ENCODE measurements around the gene CNGA4.
"Not testable (repeated sequence)": the region's sequence is repeated elsewhere in the genome, so short reads cannot be mapped to it uniquely, and the experiment has no call there.

Gene CNGA4

GRCh38 chr11:6237761-6238302 is 1.1 kb upstream of the CNGA4 start:
- Mint-ChIP-seq H3K36me3 (ENCODE audit: low read depth) (no peaks in the 10 kb centered on the region), H3K9me3 (no peaks in the 10 kb centered on the region), H3K4me3 (no peak overlapping the region), H3K4me1 (ENCODE audit: low read depth) (peaks cover 17% of the 10 kb centered on the region), H3K27me3 (ENCODE audit: low read depth) (peaks cover 3% of the 10 kb centered on the region), H3K27ac (no peak overlapping the region)

GRCh38 chr11:6240139-6240538 is 1.2 kb downstream of the CNGA4 start:
- Mint-ChIP-seq H3K27ac (no peak overlapping the region), H3K4me3 (no peak overlapping the region), H3K27me3 (ENCODE audit: low read depth) (peaks cover 9% of the 10 kb centered on the region), H3K9me3 (no peaks in the 10 kb centered on the region), H3K4me1 (ENCODE audit: low read depth) (peaks cover 3% of the 10 kb centered on the region), H3K36me3 (ENCODE audit: low read depth) (no peaks in the 10 kb centered on the region)

GRCh38 chr11:6240781-6241180 is 1.9 kb downstream of the CNGA4 start:
- no peak overlapping the region for H3K4me3 Mint-ChIP-seq
- no peak overlapping the region for H3K27ac Mint-ChIP-seq
- H3K4me1 Mint-ChIP-seq (ENCODE audit: low read depth): no peaks in the 10 kb centered on the region
- H3K36me3 Mint-ChIP-seq (ENCODE audit: low read depth): no peaks in the 10 kb centered on the region
- peaks cover 9% of the 10 kb centered on the region for H3K27me3 Mint-ChIP-seq (ENCODE audit: low read depth)
- H3K9me3 Mint-ChIP-seq: no peaks in the 10 kb centered on the region

- H3K27me3 Mint-ChIP-seq (ENCODE audit: low read depth): peaks cover 9% of the 10 kb centered on the region
- H3K4me3 Mint-ChIP-seq: no peak overlapping the region
- H3K27ac Mint-ChIP-seq: no peak overlapping the region
- no peaks in the 10 kb centered on the region for H3K9me3 Mint-ChIP-seq
- no peaks in the 10 kb centered on the region for H3K36me3 Mint-ChIP-seq (ENCODE audit: low read depth)
- no peaks in the 10 kb centered on the region for H3K4me1 Mint-ChIP-seq (ENCODE audit: low read depth)
Observed at GRCh38 chr11:6241316-6241715, 2.4 kb downstream of the CNGA4 start.

- Mint-ChIP-seq H3K27ac (no peak overlapping the region), H3K36me3 (ENCODE audit: low read depth) (no peaks in the 10 kb centered on the region), H3K9me3 (no peaks in the 10 kb centered on the region), H3K27me3 (ENCODE audit: low read depth) (peaks cover 23% of the 10 kb centered on the region), H3K4me1 (ENCODE audit: low read depth) (no peaks in the 10 kb centered on the region), H3K4me3 (no peak overlapping the region)
Observed at GRCh38 chr11:6245536-6245935, 6.6 kb downstream of the CNGA4 start.

GRCh38 chr11:6248248-6248647 is 9.4 kb downstream of the CNGA4 start:
- H3K9me3 Mint-ChIP-seq: no peaks in the 10 kb centered on the region
- H3K27me3 Mint-ChIP-seq (ENCODE audit: low read depth): peaks cover 16% of the 10 kb centered on the region
- no peak overlapping the region for H3K4me3 Mint-ChIP-seq
- no peaks in the 10 kb centered on the region for H3K4me1 Mint-ChIP-seq (ENCODE audit: low read depth)
- H3K36me3 Mint-ChIP-seq (ENCODE audit: low read depth): no peaks in the 10 kb centered on the region
- no peak overlapping the region for H3K27ac Mint-ChIP-seq

- H3K9me3 Mint-ChIP-seq; H3K36me3 Mint-ChIP-seq (ENCODE audit: low read depth); H3K27ac Mint-ChIP-seq; H3K4me1 Mint-ChIP-seq (ENCODE audit: low read depth); H3K4me3 Mint-ChIP-seq: not testable (repeated sequence)
- H3K27me3 Mint-ChIP-seq (ENCODE audit: low read depth): peaks cover 14% of the 10 kb centered on the region
Observed at GRCh38 chr11:6248897-6249296, 10.0 kb downstream of the CNGA4 start.

- Mint-ChIP-seq H3K27me3 (ENCODE audit: low read depth) (peaks cover 14% of the 10 kb centered on the region), H3K4me3 (no peak overlapping the region), H3K9me3 (no peaks in the 10 kb centered on the region), H3K36me3 (ENCODE audit: low read depth) (no peaks in the 10 kb centered on the region), H3K4me1 (ENCODE audit: low read depth) (no peaks in the 10 kb centered on the region), H3K27ac (no peak overlapping the region)
Observed at GRCh38 chr11:6249770-6250555, 11.1 kb downstream of the CNGA4 start.

- Mint-ChIP-seq H3K9me3 (no peaks in the 10 kb centered on the region), H3K27me3 (ENCODE audit: low read depth) (peaks cover 14% of the 10 kb centered on the region), H3K4me1 (ENCODE audit: low read depth) (no peaks in the 10 kb centered on the region), H3K36me3 (ENCODE audit: low read depth) (no peaks in the 10 kb centered on the region), H3K27ac (no peak overlapping the region), H3K4me3 (no peak overlapping the region)
Observed at GRCh38 chr11:6251120-6251733, 12.3 kb downstream of the CNGA4 start.

- Mint-ChIP-seq H3K9me3 (no peaks in the 10 kb centered on the region), H3K36me3 (ENCODE audit: low read depth) (no peaks in the 10 kb centered on the region), H3K27ac (no peak overlapping the region), H3K4me1 (ENCODE audit: low read depth) (no peaks in the 10 kb centered on the region), H3K27me3 (ENCODE audit: low read depth) (peaks cover 14% of the 10 kb centered on the region), H3K4me3 (no peak overlapping the region)
Observed at GRCh38 chr11:6251990-6252473, 13.1 kb downstream of the CNGA4 start.

- Mint-ChIP-seq H3K27ac (no peak overlapping the region), H3K27me3 (ENCODE audit: low read depth) (peaks cover 7% of the 10 kb centered on the region), H3K36me3 (ENCODE audit: low read depth) (no peaks in the 10 kb centered on the region), H3K9me3 (no peaks in the 10 kb centered on the region), H3K4me3 (no peak overlapping the region), H3K4me1 (ENCODE audit: low read depth) (no peaks in the 10 kb centered on the region)
Observed at GRCh38 chr11:6253197-6253596, 14.3 kb downstream of the CNGA4 start.

- peaks cover 7% of the 10 kb centered on the region for H3K27me3 Mint-ChIP-seq (ENCODE audit: low read depth)
- no peaks in the 10 kb centered on the region for H3K36me3 Mint-ChIP-seq (ENCODE audit: low read depth)
- no peak overlapping the region for H3K4me3 Mint-ChIP-seq
- H3K4me1 Mint-ChIP-seq (ENCODE audit: low read depth): no peaks in the 10 kb centered on the region
- H3K27ac Mint-ChIP-seq: no peak overlapping the region
- no peaks in the 10 kb centered on the region for H3K9me3 Mint-ChIP-seq
Observed at GRCh38 chr11:6258141-6258540, 19.3 kb downstream of the CNGA4 start.

GRCh38 chr11:6258571-6259081 is 19.7 kb downstream of the CNGA4 start:
- Mint-ChIP-seq H3K4me3 (no peak overlapping the region), H3K9me3 (no peaks in the 10 kb centered on the region), H3K36me3 (ENCODE audit: low read depth) (no peaks in the 10 kb centered on the region), H3K4me1 (ENCODE audit: low read depth) (no peaks in the 10 kb centered on the region), H3K27me3 (ENCODE audit: low read depth) (peaks cover 7% of the 10 kb centered on the region), H3K27ac (no peak overlapping the region)

- H3K4me1 Mint-ChIP-seq (ENCODE audit: low read depth): no peaks in the 10 kb centered on the region
- H3K36me3 Mint-ChIP-seq (ENCODE audit: low read depth): no peaks in the 10 kb centered on the region
- peaks cover 22% of the 10 kb centered on the region for H3K27me3 Mint-ChIP-seq (ENCODE audit: low read depth)
- no peak overlapping the region for H3K4me3 Mint-ChIP-seq
- H3K27ac Mint-ChIP-seq: no peak overlapping the region
- no peaks in the 10 kb centered on the region for H3K9me3 Mint-ChIP-seq
Observed at GRCh38 chr11:6260207-6260726, 21.4 kb downstream of the CNGA4 start.

- no peak overlapping the region for H3K4me3 Mint-ChIP-seq
- H3K27me3 Mint-ChIP-seq (ENCODE audit: low read depth): peaks cover 32% of the 10 kb centered on the region
- H3K36me3 Mint-ChIP-seq (ENCODE audit: low read depth): no peaks in the 10 kb centered on the region
- H3K4me1 Mint-ChIP-seq (ENCODE audit: low read depth): no peaks in the 10 kb centered on the region
- no peaks in the 10 kb centered on the region for H3K9me3 Mint-ChIP-seq
- H3K27ac Mint-ChIP-seq: no peak overlapping the region
Observed at GRCh38 chr11:6263662-6264061, 24.8 kb downstream of the CNGA4 start.

Data from T-helper 1 cell treated with Interleukin-12 subunit alpha and Interleukin-12 subunit beta and Interleukin-4 antibody, amounts not matched to agents 30 μg/mL and 1 μg/mL, for 36 hours (primary cell).